Measurements from ENCODE around the gene CNGA3.

GRCh38 chr2:98376301-98376910 is 30.1 kb downstream of the CNGA3 start:
- TF ChIP-seq EZH2 (IDR thresholded peaks at IDR 0.05) (no peak), POLR2AphosphoS5 (IDR thresholded peaks at IDR 0.05; ENCODE audit: borderline replicate concordance, low read depth, low read length) (no peak)
